SH-SY5Y (cell line): ENCODE results near the gene PIGH.

Experiments used
- GATA2 ChIP-seq: IDR thresholded peaks from 2 replicates; pipeline ENCODE4 v1.6.1; 2011; ENCODE audit warnings: mild to moderate bottlenecking, low read depth, low read length
- GATA3 ChIP-seq: IDR thresholded peaks from 2 replicates; pipeline ENCODE4 v1.6.1; 2011; ENCODE audit warnings: low read depth, mild to moderate bottlenecking, low read length, moderate library complexity

DNA sequence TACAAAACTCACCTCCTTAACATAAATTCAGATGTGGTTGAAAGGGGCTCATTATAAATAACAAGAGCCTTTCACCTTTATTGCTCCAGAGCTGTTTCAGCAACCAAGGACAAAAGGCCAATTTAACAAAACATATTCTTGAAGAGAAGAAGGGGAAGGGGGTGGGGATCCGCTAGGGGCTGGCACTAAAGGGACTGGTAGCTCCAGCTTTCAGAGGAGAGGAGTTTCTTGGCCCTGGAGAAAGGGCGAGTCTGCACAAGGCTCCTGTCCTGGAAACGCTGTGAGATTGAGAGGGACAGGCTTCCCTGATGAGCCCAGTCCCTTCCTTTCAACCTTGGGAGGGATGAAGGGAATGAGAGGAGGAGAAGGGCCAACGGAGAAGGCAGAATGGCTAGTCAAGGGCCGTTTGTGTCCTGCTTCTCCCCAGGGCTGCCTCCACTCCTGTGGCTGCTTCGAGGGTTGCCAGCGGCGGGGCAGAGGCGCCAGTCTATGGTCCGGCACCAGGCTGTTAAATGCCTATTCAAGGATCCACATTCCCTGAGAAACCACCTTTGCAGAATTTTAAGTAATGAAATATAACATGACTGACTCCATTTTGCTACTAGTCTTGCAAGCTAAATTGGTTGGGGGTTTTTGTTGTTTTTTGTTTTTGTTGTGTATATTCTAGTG is 9.7 kb upstream of the PIGH start:
- TF ChIP-seq GATA3 (no peak), GATA2 (no peak)
